CD14-positive monocyte (primary cell): ENCODE data around the gene GTF3C5. TPM values are rescaled to one million over a fixed set of nuclear protein-coding genes. Genes with fewer than 3 reads are reported as not detected.

Experiments used
- DNase-seq, 3 donors: peaks; one replicate each; pipeline ENCODE4 v3.0.0-alpha.2; 2011 to 2022
- H2AFZ ChIP-seq: 2 replicates; pipeline ENCODE4 v1.6.0; 2012; ENCODE audit warnings: mild to moderate bottlenecking, low read depth, low read length, inconsistent platforms; ENCODE audit not compliant: insufficient read depth, poor library complexity, severe bottlenecking
- H3K27ac ChIP-seq, 2 donors: 1 replicate in 1 of 2; 2 replicates in 1 of 2; pipeline ENCODE4 v1.5.1; 2012 to 2013; ENCODE audit warnings: low read length in 2 of 2, control low read depth in 1 of 2, inconsistent platforms in 1 of 2, low read depth in 1 of 2, mild to moderate bottlenecking in 1 of 2
- H3K27me3 ChIP-seq, 2 donors: one replicate each; pipeline versions ENCODE4 v1.6.0 to v1.6.1; 2011 to 2013; ENCODE audit warnings: low read length in 2 of 2; ENCODE audit not compliant: control insufficient read depth in 2 of 2, insufficient read depth in 2 of 2
- H3K36me3 ChIP-seq, 2 donors: replicated peaks in 1 of 2; 1 replicate in 1 of 2; 2 replicates in 1 of 2; pipeline versions ENCODE4 v1.5.1 to v1.6.1; 2012 to 2013; ENCODE audit warnings: low read length in 2 of 2, control low read depth in 1 of 2, inconsistent platforms in 1 of 2, mild to moderate bottlenecking in 1 of 2; ENCODE audit not compliant: insufficient read depth in 2 of 2, control insufficient read depth in 1 of 2
- H3K4me1 ChIP-seq, 2 donors: 1 replicate in 1 of 2; 2 replicates in 1 of 2; pipeline versions ENCODE4 v1.5.1 to v1.6.1; 2012 to 2013; ENCODE audit warnings: low read length in 2 of 2, control low read depth in 1 of 2, inconsistent platforms in 1 of 2, mild to moderate bottlenecking in 1 of 2, moderate library complexity in 1 of 2; ENCODE audit not compliant: insufficient read depth in 2 of 2, control insufficient read depth in 1 of 2
- H3K4me2 ChIP-seq: replicated peaks from 2 replicates; pipeline ENCODE3; 2012; ENCODE audit warnings: low read length, moderate library complexity, mild to moderate bottlenecking; ENCODE audit not compliant: poor library complexity, severe bottlenecking; ENCODE audit errors: extremely low read depth
- H3K4me3 ChIP-seq, 3 experiments: fragments of 200-600 bp in 1 of 3; sonication (generic) in 1 of 3; replicated peaks in 1 of 3; 1 replicate in 2 of 3; 2 replicates in 1 of 3; pipeline ENCODE4 v1.5.1; 2011 to 2013; ENCODE audit warnings: low read length in 3 of 3, mild to moderate bottlenecking in 3 of 3, control low read depth in 2 of 3, low read depth in 2 of 3, inconsistent platforms in 1 of 3, moderate library complexity in 1 of 3
- H3K79me2 ChIP-seq: 2 replicates; pipeline ENCODE4 v1.6.0; 2012; ENCODE audit warnings: mild to moderate bottlenecking, control low read depth, inconsistent platforms, low read length, moderate library complexity; ENCODE audit not compliant: insufficient read depth
- H3K9ac ChIP-seq: 2 replicates; pipeline ENCODE4 v1.6.0; 2017; ENCODE audit warnings: low read length, mild to moderate bottlenecking; ENCODE audit not compliant: insufficient read depth, poor library complexity, severe bottlenecking
- H3K9me3 ChIP-seq, 2 donors: replicated peaks in 1 of 2; 1 replicate in 1 of 2; 2 replicates in 1 of 2; pipeline versions ENCODE4 v1.5.1 to v1.6.1; 2012 to 2013; ENCODE audit warnings: low read length in 2 of 2, control low read depth in 1 of 2; ENCODE audit not compliant: control insufficient read depth in 1 of 2, insufficient read depth in 1 of 2
- H4K20me1 ChIP-seq: 2 replicates; pipeline ENCODE4 v1.6.0; 2012; ENCODE audit warnings: mild to moderate bottlenecking, low read length, control low read depth, moderate library complexity; ENCODE audit not compliant: insufficient read depth
- H3K27ac Mint-ChIP-seq, 7 donors: one replicate each; pipeline ENCODE4 v1.8.0; 2020; ENCODE audit warnings: mild to moderate bottlenecking in 7 of 7, mixed read lengths in 7 of 7, moderate library complexity in 6 of 7, inconsistent platforms in 2 of 7
- H3K27me3 Mint-ChIP-seq, 3 donors: one replicate each; pipeline ENCODE4 v1.8.0; 2021 to 2022; ENCODE audit warnings: low read depth in 3 of 3, mild to moderate bottlenecking in 3 of 3, mixed read lengths in 3 of 3, moderate library complexity in 3 of 3, inconsistent platforms in 1 of 3
- H3K36me3 Mint-ChIP-seq, 2 donors: one replicate each; pipeline ENCODE4 v1.8.0; 2020; ENCODE audit warnings: mixed read lengths in 2 of 2, inconsistent platforms in 1 of 2, mild to moderate bottlenecking in 1 of 2
- H3K4me1 Mint-ChIP-seq: one replicate; pipeline ENCODE4 v1.8.0; 2020; ENCODE audit warnings: mild to moderate bottlenecking, mixed read lengths
- H3K4me3 Mint-ChIP-seq, 2 donors: one replicate each; pipeline ENCODE4 v1.8.0; 2020; ENCODE audit warnings: mild to moderate bottlenecking in 2 of 2, mixed read lengths in 2 of 2, moderate library complexity in 1 of 2
- H3K9me3 Mint-ChIP-seq, 7 donors: one replicate each; pipeline ENCODE4 v1.8.0; 2020 to 2022; ENCODE audit warnings: mixed read lengths in 7 of 7, mild to moderate bottlenecking in 6 of 7, moderate library complexity in 6 of 7, inconsistent platforms in 2 of 7
- WGBS: methylation state at CpG from one replicate; pipeline ENCODE4 v1.1.5; 2013; ENCODE audit warnings: missing lambda C conversion rate; ENCODE audit not compliant: insufficient coverage; 5-methylcytosine and 5-hydroxymethylcytosine counted together
- intact Hi-C, 2 donors: fragments of 100-400 bp; cut with micrococcal nuclease; formaldehyde crosslinking; loops; one replicate each; pipeline versions ENCODE4 v1.15.0 to v1.15.1; 2023
- polyA plus RNA-seq, 3 donors: library from polyadenylated mRNA; depleted of rRNA in 1 of 3; unstranded in 2 of 3; stranded (reverse) in 1 of 3; fragments of 300-500 nt in 2 of 3; fragments of >200 nt in 1 of 3; fragmentation: Illumina TruSeq in 2 of 3; gene quantifications; 1 replicate in 2 of 3; 2 replicates in 1 of 3; pipeline ENCODE4 v1.2.3, GENCODE V29; 2012 to 2021
- TF ChIP-seq, protein P1 (sequence below): fragments of 200-600 bp; IDR thresholded peaks from one replicate; pipeline ENCODE4 v1.8.0; 2022; ENCODE audit warnings: antibody characterized with exemption, mild to moderate bottlenecking

The GTF3C5 gene
- polyA plus RNA-seq, 3 donors, result 21.3 to 75.6 (median 24.4) TPM

DNA sequence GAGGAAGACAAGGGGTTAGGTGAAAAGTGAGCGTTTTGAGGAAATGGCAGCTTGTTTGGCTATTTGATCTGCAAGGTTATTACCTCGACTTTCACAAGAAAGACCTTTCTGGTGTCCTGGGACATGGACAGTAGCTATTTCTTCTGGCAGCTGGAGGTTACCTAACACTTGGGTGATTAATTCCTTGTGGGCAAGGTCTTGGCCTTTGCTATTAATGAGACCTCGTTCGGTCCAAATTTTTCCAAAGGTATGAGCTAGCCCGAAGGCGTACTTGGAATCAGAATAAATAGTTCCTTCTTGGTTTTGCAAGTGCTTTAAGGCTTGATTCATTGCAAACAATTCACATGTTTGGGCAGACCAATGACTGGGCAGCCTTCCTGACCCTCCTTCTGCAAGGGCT, 4.9 kb downstream of the GTF3C5 start:
- H3K27me3 ChIP-seq, result no peaks in the 10 kb centered on the region
- peaks cover 0 to 2% (median 0%) of the 10 kb centered on the region in 3 donors for H3K27me3 Mint-ChIP-seq
- no peak overlapping the region for H2AFZ ChIP-seq
- no peak overlapping the region for H3K27ac ChIP-seq
- no peak for DNase-seq
- peaks cover 15 to 24% of the 10 kb centered on the region in 2 donors for H3K36me3 Mint-ChIP-seq
- peak overlapping the region in 1 of 7 donors; percentile 50 for H3K27ac Mint-ChIP-seq
- 71% methylated on average over 6 of the region's 6 CpGs for WGBS
- no peak overlapping the region for H3K4me3 ChIP-seq
- TF ChIP-seq, protein P1, sequence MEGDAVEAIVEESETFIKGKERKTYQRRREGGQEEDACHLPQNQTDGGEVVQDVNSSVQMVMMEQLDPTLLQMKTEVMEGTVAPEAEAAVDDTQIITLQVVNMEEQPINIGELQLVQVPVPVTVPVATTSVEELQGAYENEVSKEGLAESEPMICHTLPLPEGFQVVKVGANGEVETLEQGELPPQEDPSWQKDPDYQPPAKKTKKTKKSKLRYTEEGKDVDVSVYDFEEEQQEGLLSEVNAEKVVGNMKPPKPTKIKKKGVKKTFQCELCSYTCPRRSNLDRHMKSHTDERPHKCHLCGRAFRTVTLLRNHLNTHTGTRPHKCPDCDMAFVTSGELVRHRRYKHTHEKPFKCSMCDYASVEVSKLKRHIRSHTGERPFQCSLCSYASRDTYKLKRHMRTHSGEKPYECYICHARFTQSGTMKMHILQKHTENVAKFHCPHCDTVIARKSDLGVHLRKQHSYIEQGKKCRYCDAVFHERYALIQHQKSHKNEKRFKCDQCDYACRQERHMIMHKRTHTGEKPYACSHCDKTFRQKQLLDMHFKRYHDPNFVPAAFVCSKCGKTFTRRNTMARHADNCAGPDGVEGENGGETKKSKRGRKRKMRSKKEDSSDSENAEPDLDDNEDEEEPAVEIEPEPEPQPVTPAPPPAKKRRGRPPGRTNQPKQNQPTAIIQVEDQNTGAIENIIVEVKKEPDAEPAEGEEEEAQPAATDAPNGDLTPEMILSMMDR, result no peak
- no peaks in the 10 kb centered on the region for H3K9me3 ChIP-seq
- intact Hi-C loops, result loop anchor here in 1 of 2 donors (10.0 kb wide), 1 partner anchor 339 kb away; the partner anchor contains the start of genes STKLD1 and SURF4
- peaks cover 98% of the 10 kb centered on the region for H3K79me2 ChIP-seq
- peaks cover 67% of the 10 kb centered on the region for H4K20me1 ChIP-seq
- peaks cover 43% of the 10 kb centered on the region for H3K4me1 Mint-ChIP-seq
- H3K36me3 ChIP-seq, result peaks cover 0 to 29% of the 10 kb centered on the region in 2 donors
- no peak overlapping the region for H3K9ac ChIP-seq
- H3K4me3 Mint-ChIP-seq, result no peak overlapping the region
- no peak overlapping the region for H3K4me2 ChIP-seq
- H3K4me1 ChIP-seq, result peaks cover 18 to 30% of the 10 kb centered on the region in 2 donors
- peaks cover 0 to 6% (median 0%) of the 10 kb centered on the region in 7 donors for H3K9me3 Mint-ChIP-seq

DNA sequence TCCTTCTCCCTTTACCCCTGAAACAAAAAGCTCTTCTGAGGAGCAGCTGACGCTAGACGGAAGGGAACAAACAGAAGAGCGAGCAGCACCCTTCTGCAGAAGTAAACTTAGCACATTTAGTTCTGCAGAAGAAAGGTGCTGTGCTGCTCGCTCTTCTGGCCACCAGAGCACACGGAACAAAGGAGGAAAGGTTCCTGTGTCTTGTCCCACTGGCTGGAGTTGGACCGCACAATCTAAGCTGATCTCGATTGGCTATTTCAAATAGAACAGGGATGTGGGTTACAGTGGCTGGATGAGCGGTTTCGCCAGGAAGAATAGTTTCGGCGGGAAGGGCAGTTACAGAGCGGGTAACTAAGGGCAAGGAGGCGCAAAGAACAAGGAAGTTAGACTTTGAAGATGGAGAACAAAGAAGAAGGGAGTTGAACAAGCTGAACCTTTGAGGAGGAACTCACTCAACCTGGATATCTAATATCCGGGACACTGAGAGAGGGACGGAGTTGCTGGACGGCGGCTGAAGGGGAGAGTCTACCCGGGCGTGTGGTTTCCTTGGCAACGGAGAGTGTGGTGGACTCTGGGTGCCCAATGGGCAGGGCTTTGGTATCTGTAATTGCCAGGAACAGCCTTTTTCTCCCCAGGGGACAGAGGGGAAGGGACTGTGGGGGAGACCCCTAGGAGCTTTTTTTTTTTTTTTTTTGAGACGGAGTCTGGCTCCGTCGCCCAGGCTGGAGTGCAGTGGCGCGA, 7.1 kb downstream of the GTF3C5 start:
- no peak overlapping the region for H3K4me3 Mint-ChIP-seq
- TF ChIP-seq, protein P1, result no peak

More for the DNA sequence above, 7.1 kb downstream of the GTF3C5 start:
- H2AFZ ChIP-seq, result no peak overlapping the region
- Mint-ChIP-seq H3K9me3 (no peaks in the 10 kb centered on the region), H3K4me1 (peaks cover 29% of the 10 kb centered on the region), H3K36me3 (peaks cover 32 to 38% of the 10 kb centered on the region in 2 donors), H3K27ac (peak overlapping the region in 3 of 7 donors; percentile 44 to 65 (median 51)), H3K27me3 (peaks cover 0 to 2% (median 0%) of the 10 kb centered on the region in 3 donors)
- no peak for DNase-seq
- peaks cover 88% of the 10 kb centered on the region for H3K79me2 ChIP-seq
- H3K4me1 ChIP-seq, result peaks cover 7 to 17% of the 10 kb centered on the region in 2 donors
- no peak overlapping the region for H3K4me2 ChIP-seq
- H4K20me1 ChIP-seq, result peaks cover 78% of the 10 kb centered on the region
- no peak overlapping the region for H3K27ac ChIP-seq
- H3K9ac ChIP-seq, result no peak overlapping the region
- H3K4me3 ChIP-seq, result no peak overlapping the region
- H3K27me3 ChIP-seq, result no peaks in the 10 kb centered on the region
- H3K9me3 ChIP-seq, result no peaks in the 10 kb centered on the region
- 86% methylated on average over 14 of the region's 25 CpGs for WGBS
- intact Hi-C loops, result loop anchor here in 1 of 2 donors (10.0 kb wide), 1 partner anchor 337 kb away; the partner anchor contains the start of genes STKLD1 and SURF4
- peaks cover 15 to 43% of the 10 kb centered on the region in 2 donors for H3K36me3 ChIP-seq
